Hematopoietic multipotent progenitor cell treated with erythropoietin and hydrocortisone succinate and interleukin-3 and kit ligand, for 6 days (in vitro differentiated cells): Measurements from ENCODE around the gene CACNA2D3.

Experiments used
- DNase-seq: peaks from one replicate; pipeline ENCODE4 v3.0.0-alpha.2; 2015

CACNA2D3 gene

GRCh38 chr3:54127499-54128056 lies 5.2 kb downstream of the CACNA2D3 start:
- DNase-seq = no peak

GRCh38 chr3:54131026-54131605 lies 8.8 kb downstream of the CACNA2D3 start:
- no peak for DNase-seq

- no peak for DNase-seq
These were observed 9.5 kb downstream of the CACNA2D3 start for GRCh38 chr3:54131890-54132289.

DNA sequence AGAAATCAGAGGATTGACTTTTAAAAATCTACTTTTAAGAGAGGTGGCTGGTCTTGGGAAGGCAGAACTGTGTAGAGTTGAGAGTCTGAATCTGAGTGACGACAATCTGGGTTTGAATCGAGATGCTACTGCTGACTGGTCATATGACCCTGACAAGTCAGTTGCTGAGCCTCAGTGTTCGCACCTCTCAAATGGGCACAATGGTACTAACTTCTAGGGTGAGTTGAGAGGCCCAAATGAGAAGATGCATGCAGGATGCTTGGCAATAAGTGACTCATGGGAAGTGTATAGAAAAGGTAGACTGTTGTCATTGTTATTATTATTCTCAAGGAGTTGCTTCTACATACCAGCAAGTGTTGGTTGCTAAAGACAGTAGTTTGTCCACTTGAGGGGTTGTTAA lies 10.3 kb downstream of the CACNA2D3 start:
- no peak for DNase-seq

DNA sequence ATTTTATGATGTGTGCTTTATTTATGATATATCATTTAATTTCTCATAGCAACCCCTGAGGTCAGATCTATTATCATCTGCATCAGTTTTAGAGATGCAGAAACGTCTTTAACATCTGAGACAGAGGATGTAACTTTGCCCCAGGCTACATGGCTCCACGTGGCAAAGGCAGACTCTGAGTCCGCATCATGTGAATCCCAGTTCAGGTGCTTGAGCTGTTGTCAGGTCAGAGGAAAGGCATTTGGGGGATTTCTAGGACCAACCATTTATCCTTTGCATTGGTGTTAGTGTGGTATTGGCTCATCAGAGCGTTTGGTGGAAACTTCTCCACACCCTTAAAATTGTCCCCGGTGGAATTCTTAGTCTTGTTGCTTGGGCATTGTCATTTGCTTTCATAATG lies 10.8 kb downstream of the CACNA2D3 start:
- no peak for DNase-seq

DNA sequence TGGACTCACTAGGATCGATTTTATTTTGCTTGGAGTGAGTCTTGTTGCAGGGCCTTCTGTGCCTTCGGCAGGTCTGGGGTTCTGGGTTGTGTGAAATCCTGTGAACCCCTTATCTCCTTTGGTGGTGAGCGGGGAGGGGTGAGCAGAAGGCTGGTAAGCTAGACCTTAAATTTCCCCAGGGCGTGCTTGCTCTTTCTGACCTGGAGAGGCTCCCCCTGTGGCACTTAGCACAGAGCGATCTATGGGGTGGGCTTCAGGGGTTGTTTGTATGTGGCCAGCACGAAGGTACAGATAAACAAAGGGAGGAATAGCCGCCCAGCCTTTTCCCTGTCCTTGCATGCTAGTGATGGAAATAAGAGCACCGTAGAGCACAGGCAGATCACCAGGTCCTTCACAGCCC lies 11.8 kb downstream of the CACNA2D3 start:
- DNase-seq = no peak

DNA sequence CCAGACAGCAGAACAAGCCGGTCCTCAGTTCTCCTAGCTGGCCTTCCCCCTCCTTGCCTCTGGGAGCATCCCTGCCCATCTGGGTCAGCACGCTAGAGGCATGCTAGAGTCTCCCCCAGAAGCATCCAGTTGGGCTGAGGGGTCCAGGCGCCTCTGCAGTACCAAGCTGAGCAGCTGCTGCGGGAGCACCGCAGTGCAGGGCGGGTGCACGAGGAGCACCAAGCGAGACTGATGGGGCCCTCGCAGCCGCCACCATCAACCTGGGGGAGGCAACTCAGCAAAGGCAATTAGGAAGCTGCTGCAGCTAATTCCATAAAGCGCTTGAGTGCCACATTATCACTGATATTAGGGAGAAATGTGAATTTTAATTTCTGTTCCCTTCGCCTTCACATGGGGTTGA lies 12.4 kb downstream of the CACNA2D3 start:
- no peak for DNase-seq

GRCh38 chr3:54137311-54137710 lies 15.0 kb downstream of the CACNA2D3 start:
- no peak for DNase-seq

GRCh38 chr3:54138937-54139547 lies 16.7 kb downstream of the CACNA2D3 start:
- DNase-seq = no peak

GRCh38 chr3:54139630-54140029 lies 17.3 kb downstream of the CACNA2D3 start:
- no peak for DNase-seq

- DNase-seq = no peak
These were observed 21.9 kb downstream of the CACNA2D3 start for GRCh38 chr3:54144284-54144683.

GRCh38 chr3:54146506-54147239 lies 24.3 kb downstream of the CACNA2D3 start:
- DNase-seq = peak; percentile 54

- no peak for DNase-seq
These were observed 28.6 kb downstream of the CACNA2D3 start for GRCh38 chr3:54150864-54151467.

- DNase-seq = no peak
These were observed 31.1 kb downstream of the CACNA2D3 start for GRCh38 chr3:54153477-54153876.

- no peak for DNase-seq
These were observed 35.5 kb downstream of the CACNA2D3 start for GRCh38 chr3:54157860-54158259.

GRCh38 chr3:54159917-54160316 lies 37.6 kb downstream of the CACNA2D3 start:
- DNase-seq = no peak

DNA sequence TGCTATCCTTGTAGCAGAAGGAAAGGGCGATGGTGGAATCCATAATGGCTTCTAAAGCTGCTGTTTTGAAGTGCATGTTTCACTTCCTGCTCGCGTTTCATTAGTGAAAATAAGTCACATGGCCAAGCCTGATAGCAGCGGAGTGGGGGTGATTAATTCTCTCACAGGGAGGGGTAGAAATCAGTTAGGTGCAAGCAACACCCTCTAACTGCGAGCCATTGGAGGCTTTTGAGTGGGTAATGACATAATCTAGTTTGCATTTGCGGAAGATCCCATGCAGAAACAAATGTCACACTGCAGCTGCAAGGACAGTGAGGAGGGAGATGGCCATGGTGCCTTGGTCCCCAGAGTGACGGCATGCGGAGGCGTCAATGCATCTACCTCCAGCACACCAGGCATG lies 41.1 kb downstream of the CACNA2D3 start:
- no peak for DNase-seq

DNA sequence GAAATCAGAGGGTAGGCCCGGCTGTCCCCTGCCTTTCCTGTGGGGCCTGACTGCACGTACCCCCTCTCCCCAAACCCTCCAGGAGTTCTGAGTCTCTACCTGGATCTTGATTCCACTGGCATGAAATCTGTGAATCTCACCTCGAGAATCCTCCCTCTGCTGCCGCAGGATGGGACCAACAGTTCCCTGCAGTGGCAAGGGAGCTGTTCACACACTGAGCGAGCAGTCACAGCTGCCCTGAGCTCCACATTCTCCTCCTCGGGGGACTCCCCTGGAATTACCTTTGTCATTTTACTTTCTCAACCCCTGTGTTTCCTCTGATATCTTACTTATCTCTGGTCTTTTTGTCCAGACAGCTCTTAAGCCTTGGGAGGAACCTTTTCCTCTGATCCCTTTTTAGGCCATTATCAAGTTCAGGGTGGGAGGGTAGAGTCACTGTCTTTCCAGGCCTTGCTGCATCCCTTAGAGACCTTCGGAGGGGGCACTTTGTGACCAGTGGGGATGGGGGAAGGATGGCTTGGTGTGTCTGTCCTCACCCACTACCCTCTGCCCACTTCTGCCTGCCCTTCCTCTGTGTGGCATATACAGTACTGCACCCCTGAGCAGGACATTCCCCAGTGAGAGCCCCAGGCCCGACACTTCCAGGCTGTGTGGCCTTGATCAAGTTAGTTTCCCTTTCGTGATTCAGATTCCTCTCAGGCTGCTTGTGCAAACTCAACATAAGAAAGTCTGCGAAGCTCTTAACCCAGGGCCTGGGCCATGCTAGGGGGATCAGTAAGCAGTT lies 42.0 kb downstream of the CACNA2D3 start:
- DNase-seq = no peak

GRCh38 chr3:54165865-54166264 lies 43.5 kb downstream of the CACNA2D3 start:
- DNase-seq = no peak

DNA sequence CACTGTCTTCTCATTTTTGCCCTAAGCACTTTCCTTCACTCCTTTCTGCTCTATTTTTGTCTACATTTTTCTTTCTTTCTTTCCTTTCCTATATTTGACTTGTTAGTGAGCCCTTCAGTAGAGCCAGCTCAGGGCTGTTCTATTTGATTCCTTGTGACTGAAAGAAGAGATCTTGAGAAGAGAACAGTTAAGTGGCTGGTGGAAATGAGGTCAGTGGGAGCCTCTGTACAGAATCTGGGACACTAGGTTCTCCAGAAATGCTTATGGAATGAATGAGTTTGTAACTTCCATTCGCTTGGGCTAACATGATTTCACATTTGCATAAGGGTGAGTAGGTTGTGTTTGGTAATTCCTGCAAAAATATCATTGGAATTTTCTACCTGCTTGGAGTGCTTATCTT lies 45.6 kb downstream of the CACNA2D3 start:
- DNase-seq = no peak

DNA sequence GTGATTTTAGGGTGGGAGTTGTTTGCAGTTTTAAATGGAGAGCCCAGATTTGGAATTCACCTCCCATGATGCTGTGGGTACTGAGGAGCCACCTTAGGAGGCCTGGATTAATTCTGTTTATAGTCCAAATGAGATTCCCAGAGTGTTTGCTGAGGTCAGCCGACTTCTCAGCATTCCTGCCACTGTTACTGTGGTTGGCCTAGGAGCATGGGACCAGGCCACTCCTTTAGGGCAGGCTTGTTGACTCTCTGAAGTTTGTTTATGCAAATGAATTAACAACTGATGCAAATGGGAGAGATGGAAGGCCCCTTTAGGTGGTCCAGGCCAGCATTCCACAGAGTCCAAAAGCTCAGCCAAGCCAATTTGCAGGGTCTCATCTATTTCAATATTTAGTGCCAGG lies 46.1 kb downstream of the CACNA2D3 start:
- no peak for DNase-seq

GRCh38 chr3:54169524-54169923 lies 47.2 kb downstream of the CACNA2D3 start:
- no peak for DNase-seq

DNA sequence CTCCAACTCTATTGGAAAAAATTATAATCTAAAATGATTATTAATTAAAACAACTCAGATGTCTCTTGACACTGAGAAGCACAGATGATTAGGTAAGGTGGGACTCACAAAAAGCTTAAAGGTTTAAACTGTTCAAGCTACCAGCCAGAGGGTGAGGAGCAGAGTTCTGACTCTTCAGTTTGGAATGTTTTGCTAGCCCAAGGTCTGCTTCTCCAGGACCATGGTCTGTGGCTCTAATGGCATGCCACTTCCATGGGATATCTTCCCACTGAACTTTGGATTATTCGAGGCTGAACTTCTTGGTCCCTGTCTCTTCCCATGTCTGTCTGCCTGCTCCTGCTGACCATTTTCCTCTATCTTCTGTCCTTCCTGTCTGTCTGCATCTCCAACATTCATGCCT lies 49.2 kb downstream of the CACNA2D3 start:
- no peak for DNase-seq
